Peyer's patch (tissue), 4 donors: Measurements from ENCODE around the gene AP1B1.
"Not testable (repeated sequence)": the region's sequence is repeated elsewhere in the genome, so short reads cannot be mapped to it uniquely, and the experiment has no call there.

Experiments
- CTCF ChIP-seq, 6 experiments: fragments of 450-650 bp in 4 of 6; fragments of 200-600 bp in 2 of 6; sonication (generic) in 1 of 6; IDR thresholded peaks; one replicate each; pipeline ENCODE4 v1.5.1; 2017 to 2019; ENCODE audit warnings: antibody characterized with exemption in 6 of 6, mild to moderate bottlenecking in 3 of 6, moderate library complexity in 1 of 6
- POLR2A ChIP-seq, 2 donors: fragments of 450-650 bp; IDR thresholded peaks; one replicate each; pipeline ENCODE4 v1.5.1; 2017; ENCODE audit warnings: antibody characterized with exemption in 2 of 2, mild to moderate bottlenecking in 2 of 2, moderate library complexity in 2 of 2

- not testable (repeated sequence) for TF ChIP-seq CTCF, POLR2A (IDR thresholded peaks at IDR 0.05)
These were observed 43.5 kb downstream of the AP1B1 start for GRCh38 chr22:29344889-29345288.
